Stimulated activated CD4-positive, alpha-beta T cell treated with anti-CD3 and anti-CD28 coated beads, Interleukin-4, amount 100 ng/mL, for 24 hours (primary cell): Measurements from ENCODE around the gene AHCY.
"Not testable (repeated sequence)": the region's sequence is repeated elsewhere in the genome, so short reads cannot be mapped to it uniquely, and the experiment has no call there.

Experiments
- DNase-seq: peaks from one replicate; pipeline ENCODE4 v3.0.0-alpha.2; 2020

Gene AHCY

DNA sequence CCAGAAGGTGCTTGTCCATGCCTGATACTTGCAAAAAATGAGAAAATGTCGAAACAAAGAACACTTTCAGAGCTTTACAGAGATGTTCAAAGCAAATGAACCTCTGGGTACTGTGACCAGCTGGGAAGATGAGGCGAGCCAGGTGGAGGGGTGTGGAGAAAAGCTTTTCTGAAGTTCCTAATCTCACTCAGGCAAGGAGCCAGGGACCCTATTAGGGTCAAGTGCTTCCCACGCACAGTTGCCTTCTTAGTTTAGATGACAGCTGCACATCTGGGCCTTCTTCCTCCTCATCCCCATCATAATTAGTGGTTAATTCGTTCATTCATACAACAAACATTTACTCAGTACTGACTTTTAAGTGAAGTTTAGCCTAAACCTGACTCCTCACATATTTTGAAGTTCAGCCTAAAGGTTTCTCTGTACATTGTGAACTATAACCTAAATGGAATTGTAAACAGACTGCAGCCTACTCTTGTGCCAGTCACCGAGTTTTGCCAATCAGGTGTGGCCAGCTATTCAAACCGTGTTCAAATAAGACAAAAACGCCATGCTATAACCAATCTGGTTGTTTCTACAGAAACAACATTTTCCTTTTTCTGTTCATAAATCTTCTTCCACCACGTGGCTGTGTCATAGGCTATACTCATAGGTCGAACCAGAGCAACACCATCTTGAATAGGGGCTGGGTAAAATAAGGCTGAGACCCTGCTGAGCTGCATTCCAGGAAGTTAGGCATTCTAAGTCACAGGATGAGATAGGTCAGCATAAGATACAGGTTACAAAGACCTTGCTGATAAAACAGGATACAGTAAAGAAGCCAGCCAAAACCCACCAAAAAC is 19.3 kb upstream of the AHCY start:
- DNase-seq = no peak

DNA sequence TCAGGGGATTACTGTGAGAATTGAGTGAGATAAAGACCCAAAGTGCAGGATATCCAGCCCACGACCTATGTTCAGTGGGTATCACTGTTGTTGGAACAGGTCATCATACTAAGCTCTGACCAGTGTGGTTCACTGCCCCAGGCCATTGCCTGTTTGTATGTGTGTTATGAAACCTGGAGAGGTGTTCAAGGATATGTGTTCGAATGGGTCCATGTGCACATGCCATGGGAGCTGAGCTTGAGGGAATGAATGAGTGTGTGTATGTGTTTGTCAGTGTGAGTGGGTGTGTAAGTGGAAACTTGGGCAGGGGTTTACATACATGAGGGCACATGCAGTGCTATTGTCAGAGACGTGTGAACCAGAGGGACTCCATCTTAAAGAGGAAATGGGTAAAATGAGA is 17.7 kb upstream of the AHCY start:
- no peak for DNase-seq

DNA sequence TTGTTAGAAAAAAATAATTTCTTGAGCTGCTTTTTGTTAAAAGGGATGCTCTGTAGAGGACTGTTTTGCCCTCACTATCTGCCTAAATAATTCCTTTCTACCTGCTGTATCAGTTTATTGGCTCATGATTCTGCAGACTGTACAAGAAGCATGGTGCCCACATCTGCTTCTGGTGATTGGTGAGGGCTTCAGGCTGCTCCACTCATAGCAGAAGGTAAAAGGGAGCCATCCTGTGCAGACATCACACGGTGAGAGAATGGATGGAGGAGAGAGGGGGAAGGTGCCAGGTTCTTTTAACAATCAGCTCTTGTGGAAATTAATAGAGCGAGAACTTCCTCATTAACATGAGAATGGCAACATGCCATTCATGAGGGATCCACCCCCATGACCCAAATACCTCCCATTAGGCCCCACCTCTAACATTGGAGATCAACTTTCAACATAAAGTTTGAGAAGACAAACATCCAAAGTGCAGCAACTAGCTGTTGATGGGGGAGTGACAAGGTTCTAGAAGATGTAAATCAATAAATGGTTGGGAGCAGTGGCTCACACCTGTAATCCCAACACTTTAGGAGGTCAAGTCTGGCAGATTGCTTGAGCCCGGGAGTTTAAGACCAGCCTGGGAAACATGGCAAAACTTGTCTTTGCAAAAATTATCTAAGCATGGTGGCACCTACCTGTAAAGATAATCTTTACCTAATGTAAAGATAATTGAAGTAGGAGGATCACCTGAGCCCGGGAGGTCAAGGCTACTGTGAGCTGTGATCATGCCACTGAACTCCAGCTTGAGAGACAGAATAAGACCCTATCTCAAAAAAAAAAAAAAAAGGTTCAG is 15.7 kb upstream of the AHCY start:
- no peak for DNase-seq

DNA sequence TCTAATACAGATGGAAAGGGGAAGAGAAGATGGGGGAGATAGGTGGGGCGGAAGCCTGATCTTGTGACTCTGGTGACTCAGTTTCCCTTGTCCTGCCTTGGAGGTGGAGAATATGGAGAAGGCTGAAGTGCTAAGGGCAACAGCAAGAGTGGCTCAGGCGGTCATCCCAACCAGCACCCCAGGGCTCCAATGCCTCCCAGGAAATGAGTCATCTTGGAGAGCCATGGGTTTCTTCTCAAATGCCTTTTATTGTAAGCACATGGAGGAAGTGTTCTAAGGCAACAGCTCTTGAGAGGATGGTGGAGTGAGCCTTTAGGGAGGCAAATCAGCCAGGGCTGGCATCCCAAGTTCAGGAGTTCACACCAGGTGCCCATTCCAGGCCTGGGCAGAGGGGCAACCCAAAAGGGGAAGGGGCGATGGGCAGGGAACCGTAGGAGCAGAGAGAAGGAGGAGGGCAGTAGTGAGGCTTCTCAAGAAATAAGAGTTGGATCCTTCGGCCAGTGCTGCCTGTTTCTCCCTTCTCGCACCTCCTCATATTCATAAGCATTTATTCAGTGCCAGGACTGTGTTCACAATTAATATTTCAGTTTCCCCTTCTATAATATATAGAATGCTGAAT is 13.2 kb upstream of the AHCY start:
- DNase-seq = no peak

DNA sequence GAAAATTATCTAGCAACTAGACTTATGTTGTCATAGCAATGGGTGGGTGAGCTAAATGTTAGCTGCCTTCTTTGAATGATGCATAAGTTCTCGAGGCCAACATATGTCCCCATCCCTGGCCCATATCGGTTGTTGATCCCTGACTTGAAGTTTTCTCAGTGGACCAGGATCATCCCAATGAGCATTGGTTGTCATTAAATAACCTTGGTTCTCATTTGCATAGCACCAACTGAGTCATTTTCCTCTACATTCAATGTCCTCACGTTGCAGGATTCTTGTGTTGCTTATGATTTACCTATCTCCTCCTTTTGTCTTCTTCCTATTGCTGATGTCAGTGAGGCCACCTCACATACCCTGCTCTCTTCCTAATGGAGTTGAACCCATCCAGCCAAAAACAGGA is 12.1 kb upstream of the AHCY start:
- DNase-seq = no peak

DNA sequence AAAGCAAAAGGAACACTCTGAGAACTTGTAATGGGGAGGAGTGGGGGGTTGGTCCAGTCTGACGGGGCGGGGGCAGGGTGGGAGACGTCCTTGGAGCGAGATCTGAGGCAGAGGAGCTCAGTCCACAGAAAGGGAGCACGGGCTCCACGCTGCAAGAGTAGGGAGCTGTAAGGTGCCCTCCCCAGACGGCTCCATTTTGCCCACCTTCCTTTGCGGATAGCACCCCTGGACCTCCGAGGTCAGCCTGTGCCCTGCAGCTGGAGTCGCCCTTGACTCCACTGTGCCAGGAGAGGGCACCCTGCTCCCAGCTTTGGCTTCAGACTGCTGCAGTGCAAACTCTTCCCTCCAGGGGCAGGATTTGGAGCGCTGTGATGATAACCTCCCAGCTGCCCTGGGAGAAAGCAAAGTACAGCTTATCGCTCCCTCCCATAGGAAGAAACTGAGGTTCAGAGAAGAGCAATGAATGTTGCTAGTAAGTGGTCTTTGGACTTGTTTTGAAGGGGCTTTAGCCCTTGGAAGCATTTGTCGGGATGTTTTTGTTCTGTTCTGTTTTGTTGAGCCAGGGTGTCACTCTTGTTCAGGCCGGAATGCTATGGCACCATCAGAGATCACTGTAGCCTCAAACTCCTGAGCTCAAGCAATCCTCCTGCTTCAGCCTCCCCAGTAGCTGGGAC is 9.5 kb upstream of the AHCY start:
- DNase-seq = peak; percentile 90

DNA sequence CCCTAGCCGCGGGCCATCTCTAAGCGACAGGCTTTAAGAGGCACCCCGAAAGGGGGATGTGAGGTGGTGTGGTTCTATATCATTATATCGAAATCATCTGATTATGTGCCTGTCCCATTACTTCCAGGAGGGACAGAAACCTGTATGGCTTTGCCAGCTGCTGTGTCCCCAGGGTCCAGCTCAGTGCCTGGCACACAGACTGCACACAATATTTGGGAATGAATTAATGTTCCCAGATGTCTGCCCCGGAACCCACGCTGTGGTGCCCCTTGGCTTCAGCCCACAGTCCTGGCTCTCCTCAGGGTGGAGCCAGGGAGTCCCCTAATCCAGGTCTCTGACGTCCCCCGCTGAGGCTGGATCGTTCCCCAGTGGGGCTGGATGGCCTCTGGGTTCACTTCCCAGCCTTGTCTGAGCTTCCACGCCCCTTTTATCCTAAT is 8.9 kb upstream of the AHCY start:
- no peak for DNase-seq

DNA sequence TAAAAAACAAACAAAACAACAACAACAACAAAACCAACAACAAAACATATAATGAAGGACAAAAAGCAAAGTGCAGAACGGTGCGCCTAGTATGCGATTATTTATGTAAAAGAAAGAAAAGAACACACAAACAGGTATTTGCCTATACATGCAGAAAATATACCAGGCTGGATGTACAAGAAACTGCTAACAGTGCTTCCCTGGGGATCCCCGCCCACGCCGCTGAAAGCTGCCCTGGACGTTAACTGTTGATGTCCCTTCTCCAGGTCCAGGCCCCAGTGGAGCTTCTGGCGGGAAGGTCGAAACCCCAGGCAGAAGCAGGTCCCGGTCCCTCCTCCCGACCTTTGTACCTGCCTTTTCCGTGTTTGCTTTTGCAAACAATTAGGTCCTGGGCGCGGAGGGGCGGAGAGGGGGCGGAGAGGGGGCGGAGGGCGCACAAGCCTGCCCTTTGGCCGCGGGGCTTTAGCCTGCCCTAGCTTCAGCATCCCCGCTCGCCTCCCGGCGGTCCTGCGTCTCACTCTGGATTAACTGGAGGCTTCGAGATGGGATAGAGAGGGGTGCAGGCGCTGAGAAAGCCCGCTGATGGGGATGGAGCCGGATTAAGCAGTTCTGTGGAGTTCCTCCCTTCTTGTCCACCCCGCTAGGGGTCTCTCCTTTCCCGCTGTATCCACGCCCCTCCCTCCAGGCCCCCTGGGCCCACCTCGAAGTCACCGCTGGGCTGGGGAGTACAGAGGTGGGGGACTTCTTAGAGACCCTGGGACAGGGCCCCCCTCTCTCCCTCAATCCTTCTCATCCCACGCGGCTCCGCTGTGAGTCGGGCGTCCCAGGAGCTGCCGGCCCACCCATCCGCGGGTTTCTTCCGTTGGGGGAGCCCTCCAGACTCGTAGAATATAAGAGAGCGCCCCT is 8.2 kb upstream of the AHCY start:
- no peak for DNase-seq

DNA sequence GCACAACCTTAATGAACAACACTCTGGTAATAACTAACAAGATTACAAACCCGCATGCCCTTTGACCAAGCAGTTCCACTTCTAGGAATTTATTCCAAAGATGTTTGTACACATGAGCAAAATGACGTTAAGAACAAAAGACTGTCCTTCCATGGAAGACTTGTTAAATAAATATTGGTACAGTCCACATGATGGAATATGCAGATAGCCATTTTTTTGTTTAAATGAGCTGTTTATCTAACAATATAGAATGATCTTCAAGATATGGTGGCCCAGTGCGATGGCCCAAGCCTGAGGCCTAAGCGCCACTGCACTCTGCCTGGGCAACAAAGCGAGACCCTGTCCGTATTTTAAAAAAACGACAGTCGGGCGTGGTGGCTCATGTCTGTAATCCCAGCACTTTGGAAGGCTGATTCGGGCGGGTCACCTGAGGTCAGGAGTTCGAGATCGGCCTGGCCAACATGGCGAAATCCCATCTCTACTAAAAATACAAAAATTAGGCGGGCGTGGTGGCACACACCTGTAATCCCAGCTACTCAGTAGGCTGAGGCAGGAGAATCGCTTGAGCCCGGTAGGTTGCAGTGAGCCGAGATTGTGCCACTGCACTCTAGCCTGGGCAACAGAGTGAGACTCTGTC is 7.4 kb upstream of the AHCY start:
- DNase-seq = no peak

DNA sequence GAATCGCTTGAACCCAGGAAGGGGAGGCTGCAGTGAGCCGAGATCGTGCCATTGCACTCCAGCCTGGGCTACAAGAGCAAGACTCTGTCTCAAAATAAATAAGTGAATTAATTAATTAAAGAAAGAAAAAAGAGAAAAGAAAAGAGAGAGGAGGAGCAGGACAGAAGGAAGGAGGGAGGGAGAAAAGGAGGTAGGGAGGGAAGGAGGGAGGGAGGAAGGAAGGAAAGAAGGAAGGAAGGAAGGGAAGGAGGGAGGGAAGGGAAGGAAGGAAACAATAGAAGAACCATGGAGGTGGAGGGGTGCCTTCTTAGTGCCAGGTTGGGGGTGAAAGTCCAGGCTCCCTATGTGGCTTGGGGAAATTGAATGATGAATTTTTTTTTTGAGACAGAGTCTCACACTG is 6.5 kb upstream of the AHCY start:
- no peak for DNase-seq

DNA sequence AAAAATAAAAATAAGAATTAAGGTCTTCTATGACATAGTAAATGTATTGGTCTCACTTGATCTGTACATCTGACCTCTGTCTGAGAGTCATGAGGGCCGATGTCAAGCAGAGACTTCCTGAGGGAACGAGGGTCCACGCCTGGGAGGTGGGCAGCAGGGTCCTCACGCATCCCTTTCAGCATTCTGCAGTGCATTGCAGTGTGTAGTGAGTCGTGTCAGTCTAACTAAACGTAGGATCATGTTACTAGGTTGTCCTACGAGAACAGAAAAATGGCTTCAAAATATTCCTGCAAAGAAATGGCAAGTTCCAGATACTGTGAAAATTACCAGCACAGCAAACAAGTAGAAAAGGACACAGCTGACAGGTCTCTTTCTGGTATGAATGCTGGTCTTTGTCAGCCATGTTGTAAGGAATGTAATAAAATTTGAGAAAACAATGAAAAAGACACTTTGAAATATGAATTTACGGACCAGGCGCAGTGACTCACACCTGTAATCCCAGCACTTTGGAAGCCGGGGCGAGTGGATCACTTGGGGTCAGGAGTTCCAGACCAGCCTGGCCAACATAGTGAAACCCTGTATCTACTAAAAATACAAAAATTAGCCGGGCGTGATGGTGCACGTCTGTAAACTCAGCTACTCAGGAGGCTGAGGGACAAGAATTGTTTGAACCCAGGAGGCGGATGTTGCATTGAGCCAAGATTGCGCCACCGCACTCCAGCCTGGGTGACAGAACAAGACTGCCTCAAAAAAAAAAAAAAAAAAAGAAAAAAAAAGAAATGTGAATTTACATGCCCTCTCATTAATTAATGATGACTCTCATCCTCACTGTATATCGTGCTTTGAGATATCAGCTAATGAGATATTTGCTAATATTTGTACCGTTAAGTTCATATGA is 2.4 kb upstream of the AHCY start:
- DNase-seq = no peak

DNA sequence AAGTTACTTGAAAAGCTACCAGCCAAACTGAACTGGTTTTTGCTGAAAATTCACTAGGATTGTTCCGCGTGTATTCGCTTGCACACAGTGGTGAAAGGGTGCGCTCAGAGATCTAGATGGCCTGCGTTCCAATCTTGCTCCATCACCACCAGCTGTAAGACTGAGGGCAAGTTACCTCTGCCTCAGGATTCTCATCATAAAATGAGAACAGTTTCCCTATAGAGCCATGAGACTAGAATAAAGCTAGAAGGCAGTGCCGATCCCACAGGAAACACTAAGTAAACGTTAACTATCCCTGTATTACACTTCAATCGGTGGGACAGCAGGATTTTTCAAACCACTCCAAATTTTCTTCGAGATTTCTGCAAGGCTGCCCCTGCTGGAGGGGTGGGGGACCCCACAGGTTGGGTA is 838 bp downstream of the AHCY start:
- no peak for DNase-seq

DNA sequence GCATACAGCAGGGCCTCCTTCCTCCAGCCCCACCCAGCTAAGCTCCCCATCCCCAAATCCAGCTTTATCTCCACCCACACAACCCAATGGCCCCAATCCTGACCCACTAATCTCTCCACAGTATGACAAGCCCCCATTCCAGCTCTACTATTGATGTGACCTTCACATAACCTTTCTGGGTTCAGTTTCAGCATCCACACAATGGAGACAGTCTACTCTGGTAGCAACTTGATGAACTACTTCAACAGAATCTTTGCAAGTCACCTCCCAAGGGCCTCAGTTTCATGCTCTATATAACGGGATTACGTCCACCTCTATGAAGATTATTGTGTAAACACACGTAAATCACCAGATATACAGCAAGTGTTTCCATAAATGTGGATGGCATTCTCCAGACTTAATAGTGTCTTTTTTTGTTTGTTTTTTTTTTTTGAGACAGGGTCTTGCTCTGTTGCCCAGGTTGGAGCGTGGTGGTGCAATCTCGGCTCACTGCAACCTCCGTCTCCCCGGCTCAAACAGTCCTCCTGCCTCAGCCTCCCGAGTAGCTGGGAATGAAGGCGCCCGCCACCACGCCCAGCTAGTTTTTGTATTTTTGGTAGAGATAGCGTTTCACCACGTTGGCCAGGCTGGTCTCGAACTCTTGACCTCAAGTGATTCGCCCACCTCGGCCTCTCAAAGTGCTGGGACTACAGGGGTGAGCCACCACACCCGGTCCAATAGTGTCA is 1.4 kb downstream of the AHCY start:
- DNase-seq = no peak

DNA sequence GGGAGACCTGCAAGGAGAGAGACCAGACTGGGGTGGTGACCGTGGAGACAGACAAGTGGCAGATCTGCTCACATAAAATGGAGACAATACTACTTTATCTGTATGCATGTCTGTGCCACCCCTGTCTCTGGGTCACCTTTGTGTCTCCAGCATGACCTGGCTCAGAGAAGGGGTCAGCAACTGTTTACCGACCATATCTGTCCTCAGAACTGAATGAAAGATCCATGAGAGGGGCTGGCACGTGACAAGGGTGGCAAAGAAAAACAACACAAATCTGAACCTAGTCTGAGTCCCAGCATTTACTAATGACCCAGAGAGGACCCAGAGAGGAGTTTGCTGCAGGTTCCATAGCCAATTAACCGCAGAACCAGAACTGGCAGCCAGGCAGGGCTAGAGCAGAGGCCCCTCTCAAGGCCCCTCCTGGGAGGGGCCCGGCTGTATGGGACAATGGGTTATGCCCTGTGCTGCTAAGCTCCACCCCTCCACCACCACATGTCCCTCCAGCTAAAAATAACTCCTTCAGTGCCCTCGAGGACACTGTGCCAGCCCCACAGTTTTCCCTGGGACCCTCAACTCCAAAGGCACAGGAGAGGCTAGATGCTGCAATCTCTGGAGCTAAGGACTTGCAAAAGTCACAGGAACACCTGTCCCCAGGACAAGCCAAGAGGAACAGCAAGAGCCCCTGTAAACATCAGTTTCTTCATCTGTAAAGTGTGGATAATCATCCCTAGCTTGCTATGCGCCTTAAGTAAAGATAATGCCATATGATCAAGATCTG is 2.2 kb downstream of the AHCY start:
- no peak for DNase-seq

DNA sequence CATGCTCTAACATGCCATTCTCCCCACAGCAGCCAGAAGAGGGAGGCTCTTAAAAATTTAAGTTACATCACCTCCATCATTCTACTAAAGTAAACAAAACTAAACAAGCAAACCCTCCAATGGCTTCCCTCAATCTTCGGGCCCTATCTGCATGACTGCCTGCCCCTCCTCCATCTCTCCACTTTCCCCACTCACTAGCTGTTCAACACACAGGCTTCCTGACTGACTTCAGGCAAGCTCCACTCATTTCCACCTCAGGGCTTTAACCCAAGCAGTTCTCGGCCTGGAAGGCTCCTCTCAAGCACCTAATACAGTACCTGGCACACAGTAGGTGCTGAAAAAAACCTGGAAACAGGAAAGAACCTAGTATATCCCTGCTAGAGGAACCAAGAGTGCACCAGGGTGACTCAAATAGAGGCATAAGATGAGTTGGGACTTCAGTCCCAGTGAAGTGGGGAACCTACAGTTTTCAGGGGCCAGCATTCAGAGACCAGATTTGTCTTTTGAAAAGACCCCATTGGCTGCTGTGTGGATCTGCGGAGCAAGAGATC is 2.8 kb downstream of the AHCY start:
- no peak for DNase-seq

DNA sequence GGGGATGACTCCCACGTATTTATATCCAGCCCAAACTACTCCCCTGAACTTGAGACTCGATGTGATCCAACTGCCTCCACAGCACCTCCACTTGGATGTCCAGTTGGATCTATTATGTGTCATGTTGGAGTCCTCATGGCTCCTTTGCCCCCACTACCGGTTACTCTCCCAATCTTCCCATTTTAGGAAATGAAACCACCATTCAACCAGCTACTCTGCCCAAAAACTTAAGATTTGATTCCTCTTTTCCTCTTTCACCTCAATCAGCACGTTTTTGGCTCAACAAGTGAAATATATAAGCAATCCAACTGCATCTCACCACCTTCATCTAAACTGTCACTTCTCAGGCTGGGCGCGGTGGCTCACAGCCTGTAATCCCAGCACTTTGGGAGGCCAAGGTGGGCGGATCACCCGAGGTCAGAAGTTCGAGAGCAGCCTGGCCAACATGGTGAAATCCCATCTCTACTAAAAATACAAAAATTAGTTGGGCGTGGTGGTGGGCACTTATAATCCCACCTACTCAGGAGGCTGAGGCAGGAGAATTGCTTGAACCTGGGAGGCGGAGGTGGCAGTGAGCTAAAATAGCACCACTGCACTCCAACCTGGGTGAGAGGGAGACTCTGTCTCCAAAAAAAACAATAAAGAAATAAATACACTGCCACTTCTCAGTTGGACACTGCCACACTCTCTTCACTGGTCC is 3.4 kb downstream of the AHCY start:
- no peak for DNase-seq

DNA sequence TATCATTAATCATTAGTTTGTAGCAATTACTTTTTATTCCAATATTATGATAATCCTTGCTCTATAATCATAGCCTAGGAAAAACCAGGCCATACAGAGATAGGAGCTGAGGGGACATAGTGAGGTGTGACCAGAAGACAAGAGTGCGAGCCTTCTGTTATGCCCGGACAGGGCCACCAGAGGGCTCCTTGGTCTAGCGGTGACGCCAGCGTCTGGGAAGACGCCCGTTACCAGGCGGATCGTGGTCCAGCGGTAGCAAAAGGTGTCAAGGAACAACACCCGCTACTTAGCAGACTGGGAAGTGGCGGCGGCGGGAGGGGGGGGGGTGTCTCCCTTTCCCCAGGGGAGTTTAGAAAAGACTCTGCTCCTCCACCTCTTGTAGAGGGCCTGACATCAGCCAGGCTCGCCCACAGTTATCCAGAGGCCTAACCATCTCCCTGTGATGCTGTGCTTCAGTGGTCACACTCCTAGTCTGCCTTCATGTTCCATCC is 4.8 kb downstream of the AHCY start:
- DNase-seq = not testable (repeated sequence)

DNA sequence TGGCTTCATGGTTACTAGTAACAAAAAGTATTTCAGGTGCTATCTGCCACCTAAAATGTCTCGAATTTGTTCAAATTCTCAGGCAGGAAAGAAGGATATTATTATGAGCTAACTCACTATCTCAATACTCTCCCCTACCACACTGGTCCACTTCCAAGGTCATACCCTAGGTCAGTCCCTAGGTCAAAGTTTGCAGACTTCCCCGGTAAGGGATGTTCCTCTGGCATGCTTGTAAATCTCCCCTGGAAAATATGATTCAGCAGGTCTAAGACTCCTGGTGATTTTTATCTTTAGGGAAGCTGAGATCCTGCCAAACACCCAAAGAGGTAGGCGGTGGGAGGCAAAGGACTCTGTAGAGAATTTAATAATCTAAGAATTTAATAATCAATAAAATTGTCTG is 6.7 kb downstream of the AHCY start:
- DNase-seq = no peak
